ENCODE results near the gene ACAP3. TPM values are rescaled to one million over a fixed set of nuclear protein-coding genes. Genes with fewer than 3 reads are reported as not detected.
"Not testable (repeated sequence)": the region's sequence is repeated elsewhere in the genome, so short reads cannot be mapped to it uniquely, and the experiment has no call there.

The ACAP3 gene
- total RNA-seq, 1 experiment from 2014 or later = 20.0 TPM

DNA sequence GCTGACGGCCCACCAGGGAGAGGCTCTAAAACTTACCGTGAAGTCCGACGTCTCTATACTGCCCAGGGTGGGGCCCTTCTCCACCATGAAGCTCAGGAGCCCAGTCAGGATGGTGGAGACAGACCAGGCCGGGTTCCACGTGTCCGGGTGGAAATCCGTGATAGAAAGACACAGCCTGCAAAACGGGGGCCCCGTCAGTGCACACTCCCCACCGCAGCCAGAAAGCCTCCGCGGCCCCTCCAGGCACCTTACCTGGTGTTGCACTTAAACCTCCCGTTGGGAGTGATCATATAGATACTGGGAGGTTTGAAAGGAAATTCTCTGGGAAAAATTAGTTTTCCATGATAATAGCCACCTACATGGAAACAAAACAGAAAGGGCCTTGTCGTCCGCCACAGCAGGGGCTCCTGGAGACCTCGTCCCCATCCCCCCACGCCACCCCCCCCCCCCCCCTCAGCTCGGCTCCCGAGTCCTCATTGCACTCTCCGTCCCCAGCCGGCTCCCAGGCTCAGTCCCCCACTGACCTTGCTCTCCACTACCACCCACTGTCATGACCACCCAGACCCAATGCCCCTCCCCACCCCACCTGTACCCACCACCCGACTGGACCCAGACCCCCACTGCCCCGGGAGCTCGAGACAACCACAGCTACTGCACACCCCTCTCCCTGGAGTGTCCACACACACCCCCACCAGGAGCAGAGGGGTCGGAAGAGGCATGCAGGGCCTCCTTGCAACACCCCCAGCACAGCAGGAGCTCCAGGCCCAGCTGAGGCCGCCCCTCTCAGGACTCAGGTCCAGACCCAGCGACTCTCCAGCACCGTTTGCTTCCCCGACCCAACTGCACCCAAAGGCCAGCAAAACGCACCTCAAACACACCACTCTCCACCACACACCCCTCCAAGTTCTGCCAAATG is 50.5 kb downstream of the ACAP3 start:
- H3K27me3 ChIP-seq = no peaks in the 10 kb centered on the region
- no peak for DNase-seq
- peaks cover 55% of the 10 kb centered on the region for H3K36me3 ChIP-seq
- no peak overlapping the region for H3K4me3 ChIP-seq
- no peaks in the 10 kb centered on the region for H3K9me3 ChIP-seq

DNA sequence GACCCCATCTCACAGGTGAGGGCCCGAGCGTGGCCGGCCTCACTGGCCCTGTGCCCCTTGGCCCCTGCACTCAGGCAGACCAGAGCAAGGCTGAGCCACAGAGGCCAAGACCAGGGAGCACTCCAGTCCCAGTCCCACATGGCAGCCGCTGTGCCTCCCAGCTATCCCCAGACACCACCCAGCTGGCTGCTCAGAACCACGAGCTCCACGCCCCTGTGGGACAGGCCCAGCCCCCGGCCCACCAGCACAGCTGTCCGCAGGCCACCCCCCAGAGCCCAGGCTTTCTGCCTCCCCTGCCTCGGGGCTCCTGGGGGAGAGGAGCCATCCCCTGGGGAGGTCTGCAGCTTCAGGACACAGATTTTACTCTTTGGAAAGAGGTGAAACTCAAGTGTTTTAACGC is 52.1 kb downstream of the ACAP3 start:
- no peak for DNase-seq
- Histone ChIP-seq H3K36me3 (peaks cover 42% of the 10 kb centered on the region), H3K9me3 (no peaks in the 10 kb centered on the region), H3K4me3 (no peak overlapping the region), H3K27me3 (no peaks in the 10 kb centered on the region)

DNA sequence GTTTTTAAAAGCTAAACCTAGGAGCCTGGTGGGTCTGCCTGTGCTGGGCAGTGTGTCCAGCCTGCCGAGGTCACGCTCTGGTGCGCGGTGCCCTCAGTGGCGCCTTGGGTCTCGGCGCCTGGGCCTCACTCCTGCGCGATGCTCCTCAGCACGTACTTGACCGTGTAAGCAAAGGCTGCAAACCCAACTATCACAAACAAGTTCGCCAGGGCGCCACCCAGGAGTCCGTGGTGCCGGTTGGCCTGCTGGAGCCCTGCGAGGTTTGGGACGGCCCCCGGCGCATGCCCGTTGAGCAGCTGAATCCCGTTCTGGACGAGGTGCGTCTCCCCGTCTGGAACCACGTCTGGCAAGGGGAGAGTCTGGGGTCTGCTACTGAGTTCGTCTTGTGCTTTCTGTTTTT is 52.7 kb downstream of the ACAP3 start:
- no peak for DNase-seq
- peaks cover 38% of the 10 kb centered on the region for H3K36me3 ChIP-seq
- H3K27me3 ChIP-seq = no peaks in the 10 kb centered on the region
- H3K9me3 ChIP-seq = no peaks in the 10 kb centered on the region
- no peak overlapping the region for H3K4me3 ChIP-seq

DNA sequence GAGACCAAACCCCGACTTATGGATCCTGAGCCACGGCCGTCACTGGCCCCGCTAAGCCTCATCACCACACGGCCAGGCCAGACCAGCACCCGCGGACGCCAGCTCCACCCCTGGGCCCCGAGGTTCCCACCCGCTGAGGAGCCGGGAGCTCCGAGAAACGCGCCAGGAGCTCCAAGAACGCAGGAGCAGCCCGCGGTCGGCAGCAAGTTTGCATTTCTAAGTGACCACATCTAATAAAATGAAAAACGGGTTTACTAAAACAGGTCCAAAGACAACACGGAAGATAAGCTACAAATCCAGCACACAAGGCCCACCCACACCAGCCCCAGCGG is 53.1 kb downstream of the ACAP3 start:
- no peaks in the 10 kb centered on the region for H3K27me3 ChIP-seq
- DNase-seq = no peak
- H3K9me3 ChIP-seq = no peaks in the 10 kb centered on the region
- H3K36me3 ChIP-seq = peaks cover 34% of the 10 kb centered on the region
- no peak overlapping the region for H3K4me3 ChIP-seq

DNA sequence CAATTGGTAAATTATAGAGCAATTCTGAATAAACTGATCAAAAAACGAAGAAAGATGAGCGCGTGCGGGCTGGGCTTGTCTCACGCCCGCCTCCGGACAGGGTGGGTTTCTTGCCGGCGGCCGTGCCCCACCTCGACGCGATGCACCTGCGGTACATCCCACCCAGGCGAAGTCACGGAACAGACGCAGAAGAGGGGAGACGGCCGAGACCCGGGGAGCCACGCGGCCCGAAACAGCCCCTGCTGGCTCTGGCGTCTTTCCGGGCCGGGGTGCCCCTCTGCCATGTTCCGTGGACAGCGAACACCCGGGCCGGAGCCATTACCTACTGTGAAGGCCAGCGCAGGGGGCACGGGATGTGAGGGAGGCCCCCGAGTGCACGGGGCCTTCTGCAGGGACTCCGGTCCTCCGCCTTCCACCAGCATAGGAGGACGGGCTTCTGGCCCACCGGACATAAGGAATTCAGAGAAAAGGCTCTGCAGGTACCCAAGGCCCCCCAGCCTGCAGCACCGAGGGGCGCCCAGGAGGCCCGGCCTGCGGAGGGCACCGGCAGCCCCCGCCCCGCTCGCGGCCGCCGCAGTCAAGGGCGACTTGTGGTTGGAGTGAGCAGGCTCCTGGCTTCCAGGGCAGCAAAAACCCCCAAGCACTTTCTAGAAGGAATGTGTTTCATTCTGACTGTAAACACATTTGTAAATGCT is 53.6 kb downstream of the ACAP3 start:
- no peaks in the 10 kb centered on the region for H3K9me3 ChIP-seq
- no peak for DNase-seq
- H3K36me3 ChIP-seq = peaks cover 33% of the 10 kb centered on the region
- H3K27me3 ChIP-seq = no peaks in the 10 kb centered on the region
- no peak overlapping the region for H3K4me3 ChIP-seq

DNA sequence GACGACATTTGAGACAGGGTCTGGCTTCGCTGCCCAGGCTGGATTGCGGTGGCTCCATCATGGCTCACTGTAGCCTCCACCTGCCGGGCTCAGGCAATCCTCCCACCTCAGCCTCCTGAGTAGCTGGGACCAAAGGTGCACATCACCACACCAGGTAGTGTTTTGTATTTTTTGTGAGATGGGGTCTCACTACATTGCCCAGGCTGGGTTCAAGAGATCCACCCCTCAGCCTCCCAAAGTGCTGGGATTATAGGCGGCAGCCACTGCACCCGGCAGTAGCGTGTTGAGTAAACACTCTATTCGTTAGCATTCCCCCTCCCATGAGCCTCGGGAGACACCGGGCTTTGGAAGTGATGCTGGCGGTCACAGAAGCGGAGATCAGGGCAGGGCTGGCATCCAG is 54.4 kb downstream of the ACAP3 start:
- Histone ChIP-seq H3K4me3 (no peak overlapping the region), H3K36me3 (peaks cover 33% of the 10 kb centered on the region), H3K27me3 (no peaks in the 10 kb centered on the region), H3K9me3 (no peaks in the 10 kb centered on the region)
- no peak for DNase-seq

DNA sequence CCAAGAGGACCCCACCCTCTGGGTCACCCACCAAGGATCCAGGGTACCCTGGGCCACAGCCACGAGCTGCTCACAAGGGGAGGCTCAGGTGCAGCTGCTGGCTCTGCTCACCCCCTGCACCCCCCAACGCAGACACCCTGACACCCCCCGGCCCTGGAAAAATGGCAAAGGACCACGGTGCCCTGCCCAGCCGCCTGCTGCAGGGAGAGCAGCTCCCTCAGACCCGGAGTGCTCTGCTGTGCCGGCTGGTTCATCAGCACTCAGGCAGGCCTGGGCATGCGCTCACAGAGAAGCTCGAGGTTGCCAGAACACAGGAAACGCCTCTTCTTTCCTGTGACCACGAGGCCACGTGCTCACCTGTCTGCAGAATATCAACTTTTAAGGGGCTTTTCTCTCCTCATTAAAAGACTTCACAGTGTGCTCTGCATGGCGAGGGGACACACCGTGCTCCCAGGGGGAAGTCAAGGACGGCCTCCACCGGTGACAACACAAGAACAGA is 56.9 kb downstream of the ACAP3 start:
- no peaks in the 10 kb centered on the region for H3K9me3 ChIP-seq
- peaks cover 24% of the 10 kb centered on the region for H3K36me3 ChIP-seq
- no peak overlapping the region for H3K4me3 ChIP-seq
- no peak for DNase-seq
- no peaks in the 10 kb centered on the region for H3K27me3 ChIP-seq

DNA sequence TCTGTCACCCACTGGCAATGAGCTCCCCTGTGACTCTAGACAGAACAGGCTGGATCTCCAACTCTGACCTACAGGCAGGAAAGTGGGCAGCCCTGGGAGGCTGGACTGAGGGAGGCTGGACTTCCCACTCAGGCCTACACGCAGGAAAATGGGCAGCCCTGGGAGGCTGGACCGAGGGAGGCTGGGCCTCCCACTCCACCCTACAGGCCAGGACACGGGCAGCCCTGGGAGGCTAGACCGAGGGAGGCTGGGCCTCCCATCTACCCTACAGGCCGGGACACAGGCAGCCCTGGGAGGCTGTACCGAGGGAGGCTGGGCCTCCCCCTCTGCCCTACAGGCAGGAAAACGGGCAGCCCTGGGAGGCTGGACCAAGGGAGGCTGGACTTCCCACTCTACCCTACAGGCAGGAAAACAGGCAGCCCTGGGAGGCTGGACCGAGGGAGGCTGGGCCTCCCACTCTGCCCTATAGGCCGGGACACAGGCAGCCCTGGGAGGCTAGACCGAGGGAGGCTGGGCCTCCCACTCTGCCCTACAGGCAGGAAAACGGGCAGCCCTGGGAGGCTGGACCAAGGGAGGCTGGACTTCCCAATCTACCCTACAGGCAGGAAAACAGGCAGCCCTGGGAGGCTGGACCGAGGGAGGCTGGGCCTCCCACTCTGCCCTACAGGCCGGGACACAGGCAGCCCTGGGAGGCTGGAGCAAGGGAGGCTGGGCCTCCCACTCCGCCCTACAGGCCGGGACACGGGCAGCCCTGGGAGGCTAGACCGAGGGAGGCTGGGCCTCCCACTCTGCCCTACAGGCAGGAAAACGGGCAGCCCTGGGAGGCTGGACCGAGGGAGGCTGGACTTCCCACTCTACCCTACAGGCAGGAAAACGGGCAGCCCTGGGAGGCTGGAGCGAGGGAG is 59.5 kb downstream of the ACAP3 start:
- not testable (repeated sequence) for DNase-seq, H3K36me3 ChIP-seq, H3K27me3 ChIP-seq, H3K4me3 ChIP-seq, H3K9me3 ChIP-seq

DNA sequence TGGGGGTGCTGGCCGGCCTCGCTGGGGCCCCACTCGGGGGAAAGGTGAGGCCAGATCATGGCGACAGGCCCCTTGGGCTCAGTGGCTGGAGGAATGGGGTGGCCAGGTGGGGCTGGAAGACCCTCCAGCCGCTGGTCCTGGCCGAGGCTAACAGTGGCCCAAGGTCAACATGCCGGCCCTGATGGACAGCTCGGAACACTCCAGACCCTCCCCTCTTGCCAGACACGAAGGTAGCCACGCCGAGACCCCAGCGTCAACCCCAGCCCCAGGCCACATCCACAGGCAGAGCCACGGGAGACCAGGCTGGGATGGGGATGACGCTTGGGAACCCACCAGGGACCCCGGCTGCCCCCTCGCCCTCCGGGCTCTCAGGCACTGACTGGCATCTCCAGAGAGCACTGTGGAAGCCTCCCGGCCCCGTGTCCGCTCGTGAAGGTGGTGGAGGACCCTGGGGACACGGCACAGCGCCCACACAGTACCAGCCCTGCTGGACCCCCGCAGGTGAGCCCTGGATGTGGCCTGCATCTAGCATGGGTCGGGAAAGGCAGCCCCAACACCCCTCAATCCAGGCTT is 60.3 kb downstream of the ACAP3 start:
- Histone ChIP-seq H3K4me3 (no peak overlapping the region), H3K27me3 (no peaks in the 10 kb centered on the region), H3K36me3 (peaks cover under 1% of the 10 kb centered on the region; the same call in 1 of the 2 replicates), H3K9me3 (no peaks in the 10 kb centered on the region)
- no peak for DNase-seq

DNA sequence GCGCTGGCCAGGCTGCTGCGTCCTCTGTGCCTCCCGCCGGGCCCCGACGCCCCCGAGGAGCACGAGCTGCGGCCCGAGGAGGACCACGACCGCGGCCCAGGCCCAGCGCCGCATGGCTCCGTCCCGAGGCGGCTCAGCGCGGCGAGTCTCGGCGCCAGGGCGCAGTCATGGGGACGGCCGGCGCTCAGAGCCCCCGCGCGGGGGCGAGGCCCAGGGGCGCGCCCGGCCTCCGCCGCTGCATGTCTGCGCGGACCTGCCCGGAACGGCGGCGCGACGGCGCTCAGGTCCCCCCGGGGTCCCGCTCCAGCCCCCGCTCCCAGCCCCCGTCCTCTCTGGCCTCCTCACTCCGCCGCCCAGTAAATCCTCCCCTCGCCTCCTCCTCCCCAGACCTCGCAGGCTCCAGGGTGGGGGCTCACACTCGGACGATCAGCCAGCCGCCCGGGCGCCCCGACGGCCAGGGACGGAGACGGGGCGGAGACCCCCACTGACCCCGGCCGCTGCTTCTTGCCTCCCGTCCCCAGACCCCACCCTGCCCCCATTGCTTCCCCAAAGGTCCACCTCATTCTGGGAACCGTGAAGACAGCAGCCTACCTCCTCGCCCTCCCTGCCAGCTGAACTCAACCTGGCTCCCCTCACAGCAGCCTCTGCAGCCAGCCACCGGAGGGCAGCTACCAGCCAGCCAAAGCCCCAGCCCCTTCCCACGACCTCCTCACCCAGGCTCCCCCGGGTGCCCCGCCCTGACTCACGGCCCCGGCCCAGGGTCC is 61.0 kb downstream of the ACAP3 start, which contains the start of gene C1QTNF12:
Gene C1QTNF12, minus strand, starts transcription at position 146 of the 764 bp plus-strand sequence. Its CDS starts 32 bp downstream, at position 114.
- no peak for DNase-seq
- no peaks in the 10 kb centered on the region for H3K36me3 ChIP-seq
- no peaks in the 10 kb centered on the region for H3K9me3 ChIP-seq
- H3K27me3 ChIP-seq = no peaks in the 10 kb centered on the region
- H3K4me3 ChIP-seq = no peak within 1 kb of the TSS

DNA sequence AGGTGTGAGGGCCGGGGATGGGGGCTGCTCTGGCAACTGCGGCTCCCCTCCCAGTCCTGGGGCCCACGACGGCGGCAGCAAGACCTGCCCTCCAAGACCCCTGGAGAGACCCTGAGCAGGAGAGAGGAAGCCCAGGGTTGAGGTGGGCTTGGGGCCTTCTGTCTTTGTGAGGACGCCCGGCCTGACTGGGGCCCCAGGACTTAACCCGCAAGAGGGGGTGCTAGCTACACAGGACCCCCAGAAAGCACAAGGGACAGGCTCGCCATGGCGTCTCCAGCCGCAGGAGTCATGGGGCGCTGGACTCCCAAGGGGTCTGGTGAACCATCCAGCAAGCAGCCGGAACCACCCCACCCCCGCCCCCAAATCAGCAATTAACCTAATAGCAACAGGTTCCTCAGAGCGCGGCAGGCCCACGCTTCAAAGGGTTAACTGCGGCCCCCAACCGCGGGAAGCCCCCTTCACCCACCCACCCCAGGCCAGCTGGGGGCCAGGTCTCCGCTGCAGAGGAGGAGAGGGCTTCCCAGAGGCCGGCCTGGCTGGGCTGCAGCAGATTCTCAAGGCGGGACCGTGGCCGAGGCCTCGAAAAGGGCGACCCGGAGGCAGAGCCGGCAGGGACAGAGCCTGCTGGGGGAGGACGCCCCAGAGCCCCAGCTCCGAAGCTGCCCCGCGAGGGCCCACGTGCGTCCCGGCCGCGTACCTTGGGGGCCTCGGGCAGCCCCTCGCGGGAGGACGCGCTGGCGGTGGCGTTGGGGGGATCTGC is 61.7 kb downstream of the ACAP3 start:
- no peaks in the 10 kb centered on the region for H3K27me3 ChIP-seq
- no peak overlapping the region for H3K4me3 ChIP-seq
- H3K36me3 ChIP-seq = no peaks in the 10 kb centered on the region
- no peaks in the 10 kb centered on the region for H3K9me3 ChIP-seq
- no peak for DNase-seq

DNA sequence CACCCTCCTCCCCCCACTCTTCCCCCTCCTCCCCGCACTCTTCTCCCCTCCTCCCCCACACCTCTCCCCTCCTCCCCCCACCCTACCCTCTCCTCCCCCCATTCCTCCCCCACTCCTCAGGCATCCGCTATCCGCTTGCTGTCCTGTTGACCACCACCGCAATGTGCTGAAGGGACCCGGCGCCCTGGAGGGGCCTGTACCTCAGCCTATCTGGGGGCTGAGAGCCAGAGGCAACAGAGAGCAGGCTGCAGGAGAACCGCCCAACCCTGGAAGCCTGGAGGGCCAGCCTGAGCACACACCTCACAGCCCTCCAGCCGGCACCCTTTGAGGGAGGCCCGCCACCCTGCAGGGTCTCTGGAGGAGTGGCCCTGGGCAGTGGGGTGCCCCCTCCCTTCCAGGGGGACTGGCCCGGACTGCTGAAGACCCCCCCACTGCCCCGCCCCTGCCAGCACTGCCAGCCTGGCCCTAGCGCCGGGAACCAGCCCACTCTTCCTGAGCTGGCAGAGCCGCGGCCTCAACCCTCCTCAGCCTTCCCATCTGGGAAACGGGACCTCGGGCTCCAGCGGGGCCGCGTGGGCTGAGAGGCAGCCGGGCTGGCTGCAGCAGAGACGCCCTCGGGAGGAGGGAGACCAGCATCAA is 62.4 kb downstream of the ACAP3 start:
- DNase-seq = no peak
- H3K9me3 ChIP-seq = no peaks in the 10 kb centered on the region
- no peaks in the 10 kb centered on the region for H3K27me3 ChIP-seq
- H3K4me3 ChIP-seq = no peak overlapping the region
- no peaks in the 10 kb centered on the region for H3K36me3 ChIP-seq

DNA sequence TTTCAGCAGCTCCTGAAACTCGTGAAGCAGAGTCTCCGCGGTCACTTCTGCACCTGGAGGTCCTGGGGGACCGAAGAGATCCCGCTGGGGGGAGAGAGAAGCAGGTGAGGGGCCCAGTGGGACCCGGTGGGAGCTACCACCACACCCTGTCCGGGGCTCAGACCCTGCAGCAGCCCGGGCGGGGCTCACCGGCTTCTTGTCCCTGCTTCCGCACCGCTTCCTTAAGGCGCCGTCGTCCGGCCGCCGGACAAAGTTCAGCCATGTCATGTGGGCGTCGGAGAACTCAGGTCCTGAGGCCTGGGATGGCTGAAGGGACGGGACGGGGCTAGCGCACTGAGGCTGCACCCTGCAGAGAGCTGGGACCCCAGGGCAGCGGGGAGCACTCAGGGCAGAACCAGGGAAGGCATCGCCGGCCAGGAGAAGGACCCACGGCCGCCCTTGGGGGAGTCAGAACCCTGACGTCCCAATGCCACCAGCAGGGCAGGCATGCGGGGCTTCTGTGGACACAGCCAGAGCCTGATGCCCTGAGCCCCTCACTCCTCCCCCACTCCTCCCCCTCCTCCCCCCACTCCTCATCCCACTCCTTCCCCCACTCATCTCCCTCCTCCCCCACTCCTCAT is 63.4 kb downstream of the ACAP3 start:
- no peaks in the 10 kb centered on the region for H3K27me3 ChIP-seq
- no peak for DNase-seq
- no peaks in the 10 kb centered on the region for H3K36me3 ChIP-seq
- H3K9me3 ChIP-seq = no peaks in the 10 kb centered on the region
- H3K4me3 ChIP-seq = no peak overlapping the region

DNA sequence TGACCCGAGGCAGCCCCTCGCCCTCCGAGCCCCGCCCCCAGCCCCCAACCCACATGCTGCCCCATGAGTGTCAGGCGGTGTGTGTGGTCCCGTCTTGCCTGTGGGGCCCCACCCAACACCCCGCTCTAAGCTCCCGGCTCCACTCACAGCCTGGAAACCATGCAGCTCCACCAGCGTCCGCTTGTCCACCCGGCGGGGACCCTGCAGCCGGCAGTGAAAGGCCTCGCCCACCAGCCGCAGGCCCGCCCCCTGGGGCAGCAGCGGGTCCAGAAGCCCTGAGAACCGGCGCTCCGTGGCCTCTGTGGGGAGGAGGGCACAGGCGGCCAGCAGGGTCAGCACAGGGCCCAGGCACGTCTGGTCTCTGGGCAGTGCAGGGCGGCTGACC is 63.9 kb downstream of the ACAP3 start:
- Histone ChIP-seq H3K9me3 (no peaks in the 10 kb centered on the region), H3K4me3 (no peak overlapping the region), H3K27me3 (no peaks in the 10 kb centered on the region), H3K36me3 (no peaks in the 10 kb centered on the region)
- no peak for DNase-seq
